Measurements from ENCODE around the gene CEACAM19. TPM values are rescaled to one million over a fixed set of nuclear protein-coding genes. Genes with fewer than 3 reads are reported as not detected.

CEACAM19 gene
- total and polyA plus RNA-seq, 2 of the 8 experiments (the other 6 are each of a cell fraction or from before 2014, with no cell fraction given), result 3.1 to 3.4 TPM

DNA sequence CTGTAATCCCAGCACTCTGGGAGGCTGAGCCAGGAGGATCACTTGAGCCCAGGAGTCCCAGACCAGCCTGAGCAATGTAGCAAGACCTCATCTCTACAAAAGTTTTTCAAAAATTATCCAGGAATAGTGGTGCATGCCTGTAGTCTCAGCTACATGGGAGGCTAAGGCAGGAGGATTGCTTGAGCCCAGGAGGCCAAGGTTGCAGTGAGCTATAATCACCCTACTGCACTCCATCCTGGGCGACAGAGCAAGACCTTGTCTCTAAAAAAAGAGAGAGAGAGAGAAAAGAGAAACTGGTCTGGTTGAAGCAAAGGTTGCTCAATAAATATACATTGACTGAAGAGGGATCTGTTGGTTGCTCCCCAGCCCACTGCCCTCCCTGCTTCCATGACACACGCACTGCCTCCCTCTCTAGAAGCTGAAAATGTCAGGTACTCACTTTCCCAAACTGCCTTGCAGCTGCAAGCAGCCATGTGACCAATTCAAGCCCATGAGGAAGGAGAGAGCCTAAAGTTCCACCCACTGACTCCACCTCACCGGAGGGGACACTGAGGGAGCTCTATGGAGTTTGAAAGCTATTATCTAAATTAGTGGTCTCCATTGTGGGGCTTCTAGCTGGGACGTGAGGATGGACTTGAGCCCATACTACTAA lies 41.7 kb downstream of the CEACAM19 start (continued):
- TF ChIP-seq JUND (IDR thresholded peaks at IDR 0.05; ENCODE audit: low read length) (no peak), TAF7 (optimal IDR thresholded peaks at IDR 0.05; ENCODE audit: borderline replicate concordance, low read depth, low read length) (no peak), SP2 (IDR thresholded peaks at IDR 0.05; ENCODE audit: low read length) (no peak), ZNF274 (IDR thresholded peaks at IDR 0.05; ENCODE audit: borderline replicate concordance, extremely low read depth, low read length) (no peak), SUZ12 (IDR thresholded peaks at IDR 0.05; ENCODE audit: low read length) (no peak), PHF8 (conservative IDR thresholded peaks at IDR 0.05; ENCODE audit: low read depth, low read length) (no peak)
